ENCODE data around the gene FASN.

The FASN gene

GRCh38 chr17:82037092-82037888, 60.7 kb downstream of the FASN start, which contains the start of gene DCXR:
TSS of gene DCXR (minus strand) at chr17:82037697. CDS start at chr17:82037682, 15 bp downstream.
- TF ChIP-seq GATA3 (IDR thresholded peaks at IDR 0.05; ENCODE audit: low read depth, low read length) (no peak), GATA2 (IDR thresholded peaks at IDR 0.05; ENCODE audit: low read depth, low read length) (no peak)

- no peak for TF ChIP-seq GATA3 (IDR thresholded peaks at IDR 0.05; ENCODE audit: low read depth, low read length)
- no peak for TF ChIP-seq GATA2 (IDR thresholded peaks at IDR 0.05; ENCODE audit: low read depth, low read length)
Observed at GRCh38 chr17:82036634-82037091, 61.4 kb downstream of the FASN start.

- TF ChIP-seq GATA2 (IDR thresholded peaks at IDR 0.05; ENCODE audit: low read depth, low read length) (no peak), GATA3 (IDR thresholded peaks at IDR 0.05; ENCODE audit: low read depth, low read length) (no peak)
Observed at GRCh38 chr17:82035956-82036633, 61.9 kb downstream of the FASN start.

GRCh38 chr17:82035488-82035887, 62.5 kb downstream of the FASN start:
- TF ChIP-seq GATA3 (IDR thresholded peaks at IDR 0.05; ENCODE audit: low read depth, low read length) (no peak), GATA2 (IDR thresholded peaks at IDR 0.05; ENCODE audit: low read depth, low read length) (no peak)

GRCh38 chr17:82034371-82035011, 63.5 kb downstream of the FASN start:
- TF ChIP-seq GATA2 (IDR thresholded peaks at IDR 0.05; ENCODE audit: low read depth, low read length) (no peak), GATA3 (IDR thresholded peaks at IDR 0.05; ENCODE audit: low read depth, low read length) (no peak)

- TF ChIP-seq GATA2 (IDR thresholded peaks at IDR 0.05; ENCODE audit: low read depth, low read length) (no peak), GATA3 (IDR thresholded peaks at IDR 0.05; ENCODE audit: low read depth, low read length) (no peak)
Observed at GRCh38 chr17:82033359-82034085, 64.5 kb downstream of the FASN start.

GRCh38 chr17:82031885-82032627, 66.0 kb downstream of the FASN start:
- no peak for TF ChIP-seq GATA2 (IDR thresholded peaks at IDR 0.05; ENCODE audit: low read depth, low read length)
- no peak for TF ChIP-seq GATA3 (IDR thresholded peaks at IDR 0.05; ENCODE audit: low read depth, low read length)

- TF ChIP-seq GATA3 (IDR thresholded peaks at IDR 0.05; ENCODE audit: low read depth, low read length) (no peak), GATA2 (IDR thresholded peaks at IDR 0.05; ENCODE audit: low read depth, low read length) (no peak)
Observed at GRCh38 chr17:82031303-82031884, 66.6 kb downstream of the FASN start, which contains the start of gene RAC3. TSS of gene RAC3 (plus strand) at chr17:82031678. CDS start at chr17:82031762, 84 bp downstream.

GRCh38 chr17:82030470-82031302, 67.3 kb downstream of the FASN start:
- TF ChIP-seq GATA2 (IDR thresholded peaks at IDR 0.05; ENCODE audit: low read depth, low read length) (no peak), GATA3 (IDR thresholded peaks at IDR 0.05; ENCODE audit: low read depth, low read length) (no peak)

GRCh38 chr17:82029990-82030469, 68.0 kb downstream of the FASN start:
- no peak for TF ChIP-seq GATA3 (IDR thresholded peaks at IDR 0.05; ENCODE audit: low read depth, low read length)
- no peak for TF ChIP-seq GATA2 (IDR thresholded peaks at IDR 0.05; ENCODE audit: low read depth, low read length)

GRCh38 chr17:82029391-82029790, 68.6 kb downstream of the FASN start:
- no peak for TF ChIP-seq GATA3 (IDR thresholded peaks at IDR 0.05; ENCODE audit: low read depth, low read length)
- TF ChIP-seq GATA2 (IDR thresholded peaks at IDR 0.05; ENCODE audit: low read depth, low read length) = no peak

- no peak for TF ChIP-seq GATA2 (IDR thresholded peaks at IDR 0.05; ENCODE audit: low read depth, low read length)
- no peak for TF ChIP-seq GATA3 (IDR thresholded peaks at IDR 0.05; ENCODE audit: low read depth, low read length)
Observed at GRCh38 chr17:82028966-82029365, 69.1 kb downstream of the FASN start.
